Eye (tissue), 1 donor: ENCODE data around the gene PFDN5.
"Not testable (repeated sequence)": the region's sequence is repeated elsewhere in the genome, so short reads cannot be mapped to it uniquely, and the experiment has no call there.

Source experiments
- DNase-seq: peaks from one replicate; pipeline ENCODE4 v3.0.0-alpha.2; 2015

Gene PFDN5

DNA sequence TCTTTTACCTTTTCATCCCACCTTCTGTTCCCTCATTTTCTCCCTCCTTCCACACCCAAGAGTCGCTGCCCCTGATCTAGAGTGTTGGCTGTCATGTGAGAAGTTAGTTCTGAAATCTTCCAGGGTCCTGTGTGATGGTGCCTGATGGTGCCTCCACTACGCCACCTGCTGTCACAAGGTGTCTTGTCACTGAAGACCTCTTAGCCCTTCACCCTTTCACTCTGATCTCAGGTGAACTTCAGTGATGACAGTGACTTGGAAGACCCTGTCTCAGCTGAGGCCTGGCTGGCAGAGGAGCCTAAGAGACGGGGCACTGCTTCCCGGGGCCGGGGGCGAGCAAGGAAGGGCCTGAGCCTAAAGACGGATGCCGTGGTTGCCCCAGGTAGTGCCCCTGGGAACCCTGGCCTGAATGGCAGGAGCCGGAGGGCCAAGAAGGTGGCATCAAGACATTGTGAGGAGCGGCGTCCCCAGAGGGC, 7.6 kb upstream of the PFDN5 start:
- DNase-seq: peak; percentile 81

DNA sequence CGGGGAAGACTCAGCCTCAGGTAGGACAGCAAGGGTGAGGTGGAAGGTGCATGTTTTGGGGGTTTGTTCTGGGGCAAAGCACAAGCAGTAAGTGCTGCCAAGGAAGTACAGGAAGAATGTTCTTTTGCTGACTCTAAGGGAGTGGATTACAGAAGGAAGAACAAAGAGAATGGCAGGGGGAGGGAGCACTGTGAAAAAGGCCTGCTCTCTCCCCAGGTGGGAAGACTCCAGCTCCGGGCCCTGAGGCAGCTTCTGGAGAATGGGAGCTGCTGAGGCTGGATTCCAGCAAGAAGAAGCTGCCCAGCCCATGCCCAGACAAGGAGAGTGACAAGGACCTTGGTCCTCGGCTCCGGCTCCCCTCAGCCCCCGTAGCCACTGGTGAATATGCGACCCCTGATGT, 7.0 kb upstream of the PFDN5 start:
- DNase-seq: no peak

DNA sequence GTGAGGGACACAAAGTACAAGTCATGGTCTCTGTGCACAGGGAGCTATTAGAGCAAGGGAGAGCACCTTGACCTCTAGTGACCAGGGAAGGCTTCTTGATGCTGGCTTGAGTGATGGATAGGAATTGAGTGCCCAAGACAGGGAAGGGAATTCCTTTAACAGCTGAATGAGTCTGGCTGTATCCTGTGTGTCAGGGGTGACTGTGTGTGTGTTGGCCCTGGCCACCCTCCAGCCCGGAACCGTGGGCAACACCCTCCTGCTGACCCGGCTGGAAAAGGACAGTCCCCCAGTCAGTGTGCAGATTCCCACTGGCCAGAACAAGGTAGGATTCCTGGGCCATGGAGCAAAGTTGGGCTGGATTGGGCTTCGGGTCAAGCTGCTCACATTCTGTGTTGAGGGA, 5.5 kb upstream of the PFDN5 start:
- no peak for DNase-seq

DNA sequence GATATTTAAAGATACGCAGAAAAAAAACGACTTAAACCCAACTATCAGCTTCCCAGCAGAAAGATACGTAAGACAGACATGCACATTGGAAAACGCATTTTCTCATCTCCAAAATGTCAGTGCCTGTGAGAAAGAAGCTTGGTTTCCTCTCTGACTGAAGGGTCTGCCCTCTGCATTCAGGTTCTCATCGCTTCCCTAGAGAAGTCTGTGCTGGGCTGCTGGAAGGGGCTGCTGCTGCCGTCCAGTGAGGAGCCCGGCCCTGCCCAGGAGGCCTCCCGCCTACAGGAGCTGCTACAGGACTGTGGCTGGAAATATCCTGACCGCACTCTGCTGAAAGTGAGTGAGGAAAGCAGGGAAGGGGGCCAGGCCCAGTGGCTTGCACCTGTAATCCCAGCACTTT, 4.7 kb upstream of the PFDN5 start:
- DNase-seq: no peak

DNA sequence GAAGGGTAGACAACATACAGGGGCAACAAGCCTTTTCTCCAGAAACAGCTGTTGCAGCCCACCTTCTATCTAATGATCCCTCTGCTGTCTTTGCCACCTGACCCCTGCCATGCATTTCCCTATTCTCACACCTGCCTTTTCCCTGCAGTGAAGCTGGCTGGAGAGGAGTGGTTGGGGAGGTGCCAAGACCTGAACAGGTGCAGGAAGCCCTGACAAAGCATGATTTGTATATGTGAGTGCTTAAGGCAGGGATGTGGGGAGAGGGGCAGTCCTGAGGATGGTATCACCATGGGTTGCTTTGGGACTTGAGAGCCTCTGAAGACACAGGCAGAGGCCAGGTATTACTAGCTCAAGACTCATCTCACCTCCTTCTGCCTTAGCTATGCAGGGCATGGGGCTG, 2.9 kb upstream of the PFDN5 start:
- DNase-seq: no peak

DNA sequence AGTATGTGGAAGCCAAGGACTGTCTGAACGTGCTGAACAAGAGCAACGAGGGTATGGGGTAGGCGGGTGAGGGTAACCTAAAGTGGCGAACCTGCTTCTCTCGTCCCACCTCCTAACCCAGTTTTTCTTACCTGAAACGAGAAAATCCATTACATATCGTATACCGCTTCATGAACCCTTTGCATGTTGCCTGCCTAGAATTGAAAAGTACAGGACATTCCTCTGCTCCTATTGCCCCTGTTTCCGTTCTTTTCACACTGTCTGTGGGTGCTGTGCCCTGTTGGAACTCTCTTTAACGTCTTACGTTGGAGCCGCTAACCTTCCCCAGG, 513 bp downstream of the PFDN5 start:
- DNase-seq: no peak

DNA sequence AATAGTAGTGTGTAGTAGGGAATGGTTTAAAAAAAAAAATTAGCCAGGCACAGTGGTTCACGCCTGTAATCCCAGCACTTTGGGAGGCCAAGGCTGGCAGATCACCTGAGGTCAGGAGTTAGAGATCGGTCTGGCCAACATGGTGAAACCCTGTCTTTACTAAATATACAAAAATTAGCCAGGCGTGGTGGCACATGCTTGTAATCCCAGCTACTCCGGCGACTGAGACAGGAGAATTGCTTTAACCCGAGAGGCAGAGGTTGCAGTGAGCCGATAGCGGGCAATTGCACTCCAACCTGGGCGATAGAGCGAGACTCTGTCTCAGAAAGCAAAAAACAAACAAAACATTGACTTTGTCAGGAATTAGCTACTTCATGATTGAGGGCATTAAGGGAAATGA, 1.8 kb downstream of the PFDN5 start:
- not testable (repeated sequence) for DNase-seq

DNA sequence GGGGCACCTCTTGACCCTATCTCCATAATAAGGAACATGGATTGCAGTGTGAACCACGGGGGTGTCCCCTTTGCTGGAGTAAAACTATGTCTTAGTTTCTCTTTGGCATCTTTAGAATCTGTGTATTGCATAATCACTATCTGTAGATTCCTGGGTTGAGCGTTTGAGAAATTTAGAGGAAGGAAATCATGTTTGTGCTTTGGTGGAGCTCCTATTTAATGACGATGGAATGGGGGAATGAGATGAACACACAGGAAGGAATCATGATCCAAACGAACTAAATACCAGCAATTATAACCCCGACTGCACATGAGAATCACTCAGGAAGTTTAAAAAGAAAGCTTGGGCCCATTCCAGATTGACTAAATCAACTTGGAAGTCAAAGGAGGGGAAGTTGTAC, 2.8 kb downstream of the PFDN5 start:
- no peak for DNase-seq

DNA sequence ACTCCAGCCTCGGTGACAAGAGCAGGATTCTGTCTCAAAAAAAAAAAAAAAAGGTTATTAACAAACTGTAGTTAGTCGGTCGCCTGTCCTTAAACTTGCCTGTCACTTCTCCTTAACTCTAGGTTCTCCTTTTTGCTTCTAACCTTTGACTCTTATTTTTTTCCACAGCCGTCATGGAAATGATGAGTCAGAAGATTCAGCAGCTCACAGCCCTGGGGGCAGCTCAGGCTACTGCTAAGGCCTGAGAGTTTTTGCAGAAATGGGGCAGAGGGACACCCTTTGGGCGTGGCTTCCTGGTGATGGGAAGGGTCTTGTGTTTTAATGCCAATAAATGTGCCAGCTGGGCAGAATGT, 3.7 kb downstream of the PFDN5 start:
- no peak for DNase-seq

DNA sequence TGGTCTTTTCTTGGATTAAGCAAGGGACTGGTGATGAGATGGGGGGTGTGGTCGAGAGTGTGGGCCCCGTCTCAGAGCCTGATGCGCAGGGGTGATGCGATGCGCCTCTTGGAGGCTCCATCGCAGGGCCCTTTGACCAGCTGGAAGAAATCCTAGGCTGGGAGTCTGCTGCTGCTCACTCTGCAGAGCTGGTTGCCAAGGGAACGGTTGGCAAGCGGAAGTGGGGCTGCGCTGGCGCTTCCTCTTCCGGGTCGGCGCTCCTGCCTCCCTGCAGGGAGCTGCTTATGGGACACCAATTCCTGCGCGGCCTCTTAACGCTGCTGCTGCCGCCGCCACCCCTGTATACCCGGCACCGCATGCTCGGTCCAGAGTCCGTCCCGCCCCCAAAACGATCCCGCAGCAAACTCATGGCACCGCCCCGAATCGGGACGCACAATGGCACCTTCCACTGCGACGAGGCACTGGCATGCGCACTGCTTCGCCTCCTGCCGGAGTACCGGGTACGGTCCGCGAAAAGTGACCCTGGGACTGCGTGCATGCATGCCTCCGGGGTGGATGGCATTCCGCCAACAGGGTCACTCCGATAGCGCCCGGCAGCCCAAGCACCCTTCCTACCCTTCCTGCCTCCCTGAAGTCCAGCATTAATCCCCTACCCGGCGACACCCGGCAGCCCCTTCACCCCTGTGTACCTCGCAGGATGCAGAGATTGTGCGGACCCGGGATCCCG, 4.3 kb downstream of the PFDN5 start, which contains the start of gene MYG1:
Gene MYG1 (plus strand): TSS at position 242 of the 727 bp plus-strand sequence. CDS start 43 bp downstream, at position 285.
- peak; percentile 94 for DNase-seq

DNA sequence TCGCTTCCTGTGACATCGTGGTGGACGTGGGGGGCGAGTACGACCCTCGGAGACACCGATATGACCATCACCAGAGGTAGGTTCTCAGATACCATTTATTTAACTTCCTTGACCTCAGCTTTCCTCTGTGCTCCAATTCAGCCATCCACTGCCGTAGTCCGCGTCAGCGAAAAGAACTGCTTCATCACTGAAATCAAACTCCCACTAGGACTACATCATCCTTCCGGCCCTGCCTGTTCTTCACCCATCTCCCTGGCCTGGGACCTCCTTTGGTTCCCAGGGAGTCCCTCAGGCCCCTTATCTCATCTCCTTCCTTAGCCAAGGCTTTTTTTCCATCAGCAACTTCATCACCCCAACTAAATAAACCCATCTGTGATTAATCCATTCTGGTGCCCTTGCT, 4.8 kb downstream of the PFDN5 start:
- DNase-seq: peak; percentile 14

DNA sequence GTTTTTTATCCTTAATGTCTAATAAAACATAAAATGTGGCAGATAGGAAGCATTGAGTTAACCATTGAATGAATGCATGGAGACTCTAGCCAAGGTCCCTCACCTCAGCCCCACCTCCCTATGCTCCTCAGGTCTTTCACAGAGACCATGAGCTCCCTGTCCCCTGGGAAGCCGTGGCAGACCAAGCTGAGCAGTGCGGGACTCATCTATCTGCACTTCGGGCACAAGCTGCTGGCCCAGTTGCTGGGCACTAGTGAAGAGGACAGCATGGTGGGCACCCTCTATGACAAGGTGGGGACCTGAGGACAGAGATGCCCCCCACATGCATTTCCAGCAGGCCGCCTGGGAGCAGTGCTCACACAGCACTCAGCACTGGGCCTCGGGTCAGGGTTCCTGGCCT, 7.6 kb downstream of the PFDN5 start:
- DNase-seq: no peak

DNA sequence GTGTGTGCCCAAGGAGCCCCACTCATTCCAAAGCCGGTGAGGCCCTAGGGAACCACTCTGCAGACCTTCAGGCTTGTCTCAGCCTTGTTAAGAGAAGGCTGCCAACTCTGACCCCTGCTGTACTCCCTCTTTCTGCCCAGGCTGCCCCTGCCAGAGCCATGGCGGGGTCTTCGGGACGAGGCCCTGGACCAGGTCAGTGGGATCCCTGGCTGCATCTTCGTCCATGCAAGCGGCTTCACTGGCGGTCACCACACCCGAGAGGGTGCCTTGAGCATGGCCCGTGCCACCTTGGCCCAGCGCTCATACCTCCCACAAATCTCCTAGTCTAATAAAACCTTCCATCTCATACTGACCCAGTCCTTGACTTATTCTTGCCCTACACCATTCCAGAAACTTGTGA, 11.5 kb downstream of the PFDN5 start:
- DNase-seq: no peak

DNA sequence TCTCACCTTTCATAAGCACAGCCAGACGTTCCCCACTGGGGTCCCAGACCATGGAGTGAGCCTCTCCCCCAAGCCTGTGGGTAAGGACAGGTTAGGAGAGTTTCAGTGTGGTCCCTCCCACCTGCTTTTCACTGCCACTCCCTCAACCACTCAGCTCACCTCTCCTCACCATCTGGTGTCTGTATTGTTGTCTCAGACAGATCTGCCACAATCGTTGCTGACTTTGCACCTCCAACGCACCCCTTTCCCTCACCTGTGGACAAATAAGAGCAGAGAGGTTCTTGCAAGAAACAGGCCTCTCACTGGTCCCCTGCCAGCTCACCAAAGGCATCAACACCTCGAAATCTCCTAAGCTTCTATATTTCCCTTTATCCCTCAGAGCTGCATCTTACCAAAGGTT, 12.9 kb downstream of the PFDN5 start:
- DNase-seq: no peak

DNA sequence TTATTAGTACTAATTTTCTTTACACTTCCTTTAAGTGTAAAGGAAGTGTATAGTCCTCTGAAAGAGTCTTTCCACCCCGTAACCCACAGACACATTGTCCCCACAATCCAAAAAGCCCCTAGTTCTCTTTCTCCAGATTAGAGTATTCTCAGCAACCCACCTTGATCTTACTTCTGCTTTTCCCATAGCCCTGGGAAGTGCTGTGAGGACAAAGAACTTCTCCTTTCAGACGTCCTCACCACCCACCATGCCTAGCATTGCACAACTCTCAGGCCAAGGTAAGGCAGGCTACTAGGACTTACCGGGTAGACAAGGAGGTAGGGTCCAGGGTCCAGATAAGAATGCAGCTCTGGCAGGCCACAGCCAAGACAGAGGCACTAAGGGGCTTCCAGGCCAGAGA, 18.7 kb downstream of the PFDN5 start:
- DNase-seq: no peak

DNA sequence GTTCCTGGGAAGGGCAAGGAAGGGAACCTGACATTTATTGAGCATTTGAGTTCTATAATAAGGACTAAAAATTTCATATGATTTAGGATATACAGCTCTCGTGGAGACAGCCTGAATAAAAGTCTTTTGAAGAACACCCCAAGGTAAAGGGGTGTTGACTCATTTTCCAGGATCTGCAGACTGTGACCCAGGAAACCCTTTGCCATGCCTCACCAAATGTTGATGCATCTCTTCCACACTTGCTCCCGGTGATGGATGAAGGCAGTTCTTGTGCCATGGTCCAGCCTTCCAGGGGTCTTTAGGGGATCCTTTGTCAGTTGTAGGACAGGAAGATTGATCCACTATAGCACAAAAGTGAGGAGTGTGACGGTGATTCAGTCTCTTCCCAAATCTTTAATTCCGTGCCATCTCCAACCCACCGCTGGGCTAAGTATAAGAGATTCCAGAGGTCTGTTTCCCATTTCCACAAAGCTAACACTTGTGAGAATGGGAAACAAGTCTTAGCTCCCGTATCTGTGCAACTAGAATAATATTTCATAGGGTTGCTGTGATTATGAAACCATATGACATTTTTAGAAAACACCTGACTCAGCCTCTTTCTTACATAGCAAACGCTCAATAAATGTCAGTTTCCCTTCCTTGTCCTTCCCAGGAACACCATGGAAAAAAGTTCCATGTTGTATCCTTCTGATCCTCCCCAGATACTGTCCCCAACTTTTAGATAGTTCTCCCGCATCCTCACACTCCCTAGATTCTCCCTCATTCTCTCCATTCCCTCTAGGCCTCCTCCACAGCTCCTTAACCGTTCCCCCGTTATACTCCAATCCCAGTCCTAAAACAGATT, 25.2 kb downstream of the PFDN5 start:
- DNase-seq: no peak

DNA sequence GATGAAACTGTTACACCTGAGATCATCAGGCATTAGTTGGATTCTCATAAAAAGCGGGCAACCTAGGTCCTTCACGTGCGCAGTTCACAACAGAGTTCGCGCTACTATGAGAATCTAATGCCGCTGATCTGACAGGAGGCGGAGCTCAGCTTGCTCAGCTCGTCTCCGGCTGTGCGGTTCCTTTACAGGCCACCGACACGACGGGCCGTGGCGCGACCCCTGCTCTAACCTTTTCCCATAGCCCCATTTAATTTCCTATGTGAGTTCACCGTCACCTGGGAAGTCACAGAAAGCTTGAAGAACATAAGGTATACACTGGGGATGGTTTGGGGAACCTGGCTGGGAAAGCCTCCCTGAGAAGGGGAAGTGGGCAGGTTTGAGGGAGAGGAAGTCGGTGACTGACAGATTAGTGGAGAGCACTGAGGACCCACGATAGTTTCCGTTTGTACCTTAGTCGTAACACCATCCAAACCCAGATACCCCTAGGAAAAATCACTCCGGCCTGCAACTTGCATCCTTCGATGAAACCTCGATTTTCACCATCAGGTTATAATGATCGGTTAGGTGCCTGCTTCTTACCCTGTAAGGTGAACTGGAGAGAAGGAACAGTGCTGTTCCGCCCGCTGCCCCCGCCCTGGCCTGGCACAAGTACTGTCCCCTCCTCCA, 28.9 kb downstream of the PFDN5 start:
- DNase-seq: peak; percentile 67

DNA sequence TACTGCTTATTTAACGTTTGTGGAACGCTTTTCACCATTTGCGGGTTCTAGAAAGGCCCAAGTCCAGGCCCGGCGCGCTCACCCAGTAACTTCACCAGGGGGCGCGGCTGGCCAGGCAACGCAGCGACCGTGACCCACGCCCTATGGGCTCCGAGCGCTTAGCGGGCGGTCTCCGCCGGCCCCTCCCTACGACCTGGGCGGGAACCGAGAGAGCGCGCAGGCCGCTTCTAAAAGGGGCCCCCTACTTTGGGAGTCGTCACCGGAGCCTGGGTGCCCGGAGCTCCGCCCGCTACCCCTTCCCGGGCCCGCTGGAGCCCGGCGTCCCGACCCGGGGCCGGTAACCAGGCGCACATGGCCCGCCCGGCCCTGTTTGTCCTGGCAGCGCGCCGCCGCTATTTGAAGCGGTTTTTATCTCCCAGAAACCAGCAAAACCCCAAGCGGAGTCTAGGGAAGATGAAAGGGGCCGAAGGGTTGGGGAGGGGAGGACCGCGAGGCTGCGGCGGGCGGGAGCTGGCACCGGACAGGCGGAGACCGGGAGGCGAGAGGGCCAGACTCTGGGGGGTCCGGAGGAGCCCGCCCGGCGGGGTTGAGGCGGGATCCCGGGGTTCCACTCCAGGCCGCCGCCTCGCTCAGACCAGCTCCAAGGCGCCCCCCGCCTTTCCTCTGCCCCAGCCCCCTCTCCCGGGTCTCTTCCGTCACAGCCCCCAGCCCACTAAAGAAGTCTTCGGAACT, 29.6 kb downstream of the PFDN5 start:
- peak; percentile 95 for DNase-seq

DNA sequence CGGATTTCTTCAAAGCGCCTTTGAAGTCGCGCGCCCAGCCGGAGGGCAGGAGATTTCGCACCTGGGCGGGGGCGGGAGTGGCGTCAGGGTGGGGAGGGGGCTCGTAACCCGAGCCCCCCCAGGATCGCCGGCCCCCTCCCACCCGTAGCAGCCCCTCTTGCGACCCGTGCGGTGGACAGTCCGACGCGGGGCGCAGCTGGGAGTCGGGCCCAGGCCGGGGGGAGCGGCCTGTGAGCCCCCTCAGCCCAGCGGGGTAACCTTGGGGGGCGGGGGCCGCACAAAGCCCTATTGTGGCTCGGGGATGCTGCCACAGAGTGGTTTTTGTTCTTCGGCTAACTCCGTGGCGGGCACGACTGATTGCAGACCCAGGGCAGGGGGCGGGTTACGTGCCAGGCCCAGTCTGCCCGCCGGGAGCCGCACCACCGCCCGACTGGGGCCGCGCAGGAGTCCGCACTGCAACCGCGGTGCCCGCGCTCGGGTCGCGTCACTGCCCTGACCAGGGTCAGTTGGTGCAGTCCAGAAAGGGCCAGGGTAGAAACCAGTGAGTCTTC, 30.2 kb downstream of the PFDN5 start:
- peak; percentile 76 for DNase-seq

DNA sequence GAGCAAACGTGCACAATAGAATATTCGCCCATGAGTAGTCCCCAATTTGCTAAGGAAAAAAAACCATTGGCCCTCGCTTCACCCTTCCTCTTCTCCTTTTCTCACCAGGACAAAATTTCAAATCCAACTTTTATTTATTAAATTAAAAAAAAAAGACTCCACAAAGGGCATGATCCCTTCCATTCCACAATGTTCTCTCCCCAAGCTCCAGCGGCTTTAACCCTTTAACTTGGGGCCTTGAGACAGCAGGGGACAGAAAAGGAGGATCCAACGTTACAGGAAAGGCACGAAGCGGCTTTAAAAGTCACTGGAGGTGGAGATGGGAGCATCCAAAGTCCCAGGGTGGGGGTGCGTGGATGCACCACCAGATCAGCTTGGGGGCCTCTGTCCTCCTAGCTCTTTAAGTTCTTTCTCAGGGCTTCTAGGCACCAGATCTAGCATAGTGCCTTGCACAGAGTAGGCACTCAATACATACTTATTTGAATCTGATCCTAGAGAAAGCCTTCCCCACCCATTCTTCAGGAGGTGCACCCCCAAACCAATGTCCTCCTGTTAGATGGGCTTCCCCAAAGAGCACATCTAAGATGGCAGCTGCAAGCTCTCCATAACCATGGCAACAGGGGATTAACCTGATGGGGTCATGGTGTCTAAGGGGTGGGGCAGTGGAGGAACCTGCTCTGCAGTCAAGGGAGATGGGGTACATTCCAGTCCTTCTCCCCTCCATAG, 31.3 kb downstream of the PFDN5 start:
- DNase-seq: no peak

DNA sequence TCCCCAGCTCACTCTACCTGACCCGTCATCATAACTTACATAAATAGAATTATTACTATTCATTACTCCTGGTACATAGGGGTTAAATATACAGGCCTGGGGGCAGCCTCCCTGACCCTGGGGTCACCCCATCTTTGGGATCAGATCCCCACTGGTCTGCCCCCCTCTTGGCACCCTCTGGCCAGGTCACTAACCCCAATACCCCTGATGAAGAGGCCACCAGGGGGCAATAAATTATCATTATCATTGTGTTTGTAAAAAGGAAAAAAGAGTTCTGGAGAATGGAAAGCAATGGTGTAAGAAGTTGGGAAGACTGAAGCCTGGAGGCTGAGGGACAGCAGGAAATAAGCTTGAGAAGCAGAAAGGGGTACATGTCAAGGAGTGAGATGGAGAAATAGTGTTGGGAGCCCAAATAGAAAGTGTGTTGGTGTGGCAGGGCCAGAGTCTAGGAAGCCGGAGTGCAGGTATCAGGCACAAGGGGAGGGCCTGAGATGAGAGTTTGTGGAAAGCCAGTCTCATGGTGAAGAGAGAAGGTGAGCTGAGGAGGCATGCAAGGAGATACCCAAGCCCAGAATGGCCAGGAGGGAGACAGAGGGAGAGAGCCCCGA, 32.2 kb downstream of the PFDN5 start:
- no peak for DNase-seq

DNA sequence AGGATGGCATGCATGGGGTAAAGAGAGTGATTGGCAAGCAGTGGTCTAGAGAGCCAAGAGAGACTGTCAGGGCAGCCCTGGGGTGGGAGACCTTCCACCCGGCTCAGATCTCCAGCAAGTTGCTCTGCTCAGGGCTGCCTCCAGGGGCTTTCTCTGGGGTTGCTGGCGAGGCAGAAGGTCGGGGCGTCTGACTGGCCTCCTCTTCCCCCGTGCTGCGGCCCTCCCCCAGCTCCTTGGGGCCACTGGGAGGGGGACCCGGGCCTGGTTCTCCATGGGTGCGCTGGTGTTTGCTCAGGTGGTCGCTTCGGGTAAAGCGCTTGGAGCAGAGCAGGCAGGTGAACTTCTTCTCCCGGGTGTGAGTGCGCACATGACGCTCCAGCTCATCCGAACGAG, 32.7 kb downstream of the PFDN5 start:
- DNase-seq: no peak
